BJ (cell line): ENCODE measurements around the gene RALGAPB. TPM values are rescaled to one million over a fixed set of nuclear protein-coding genes. Genes with fewer than 3 reads are reported as not detected.
"Not testable (repeated sequence)": the region's sequence is repeated elsewhere in the genome, so short reads cannot be mapped to it uniquely, and the experiment has no call there.

Experiments
- CTCF ChIA-PET: fragments of 350-600 bp; formaldehyde crosslinking; extraction: SDS; loops from one replicate; lab custom pipeline; 2021; ENCODE audit warnings: antibody characterized with exemption, inconsistent platforms; lab: Yijun Ruan, JAX
- POLR2A ChIA-PET: fragments of 300-600 bp; sonication (Branson Sonifier 250); formaldehyde crosslinking; extraction: SDS; loops from one replicate; lab custom pipeline; 2021; ENCODE audit warnings: antibody characterized with exemption; lab: Charles Lee
- DNase-seq: peaks from one replicate; pipeline ENCODE4 v3.0.0-alpha.2; 2011; ENCODE audit warnings: low read depth
- H3K27me3 ChIP-seq: 2 replicates; pipeline ENCODE4 v1.6.0; 2011; ENCODE audit warnings: low read length; ENCODE audit not compliant: control insufficient read depth, insufficient read depth
- H3K36me3 ChIP-seq: 2 replicates; pipeline ENCODE4 v1.5.1; 2011; ENCODE audit warnings: low read length; ENCODE audit not compliant: control insufficient read depth, insufficient read depth
- H3K4me3 ChIP-seq: 2 replicates; pipeline ENCODE4 v1.5.1; 2011; ENCODE audit warnings: low read depth, mild to moderate bottlenecking, control low read depth, low read length
- CTCF ChIP-seq: IDR thresholded peaks from 2 replicates; pipeline ENCODE4 v1.5.1; 2011; ENCODE audit warnings: low read depth, mild to moderate bottlenecking, control low read depth, inconsistent platforms, low read length, moderate library complexity; ENCODE audit not compliant: insufficient read depth
- polyA plus RNA-seq: library from polyadenylated mRNA; depleted of rRNA; stranded (reverse); fragments of >200 nt; gene quantifications from 2 replicates; pipeline ENCODE4 v1.2.3, GENCODE V29; 2011

The RALGAPB gene
- polyA plus RNA-seq, 1 experiment: 14.8 TPM

DNA sequence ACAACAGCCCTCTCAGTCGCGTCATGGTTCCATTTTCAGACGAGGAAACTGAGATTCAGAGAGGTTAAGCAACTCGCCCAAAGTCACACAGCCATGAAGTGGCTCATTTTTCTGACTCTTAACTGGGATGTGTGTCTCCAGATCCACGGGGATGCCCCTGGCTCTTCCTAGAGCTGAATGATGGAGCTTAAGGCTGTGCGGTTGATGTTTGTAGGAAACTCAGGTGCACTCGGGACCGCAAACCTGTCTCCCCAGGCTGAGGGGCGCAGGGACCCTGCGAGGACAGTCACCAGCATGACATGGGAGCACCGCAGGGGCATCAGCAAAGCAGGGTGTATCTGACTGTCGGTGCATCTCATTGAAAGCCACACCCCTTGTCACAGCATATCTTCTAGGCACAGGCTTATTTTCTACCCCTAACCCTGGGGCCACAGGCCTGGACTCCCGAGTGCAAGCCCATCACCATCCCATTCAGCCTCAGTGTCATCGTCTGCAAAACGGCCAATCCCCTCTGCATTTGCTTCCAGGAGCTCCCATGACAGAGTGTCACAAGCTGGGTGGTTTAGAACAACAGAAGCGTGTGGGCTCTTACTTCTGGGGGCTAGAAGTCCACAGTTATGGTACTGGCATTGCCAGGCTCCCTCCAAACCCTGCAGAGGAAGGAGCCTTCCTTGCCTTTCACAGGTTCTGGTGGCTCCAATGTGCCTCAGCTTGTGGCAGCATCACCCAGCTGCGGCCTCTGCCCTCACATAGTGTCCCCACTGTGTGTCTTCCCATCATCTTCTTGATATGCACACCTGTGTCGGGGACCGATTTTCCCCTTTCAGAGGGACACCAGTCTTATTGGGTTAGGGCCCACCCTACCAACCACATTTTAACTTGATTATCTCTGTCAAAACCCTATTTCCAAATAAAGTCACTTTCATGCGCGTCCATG lies 119.1 kb downstream of the RALGAPB start:
- no peak for TF ChIP-seq CTCF
- Histone ChIP-seq H3K36me3 (no peaks in the 10 kb centered on the region), H3K27me3 (peaks cover 2% of the 10 kb centered on the region), H3K4me3 (no peak overlapping the region)
- DNase-seq: no peak
- CTCF ChIA-PET: no interaction called here
- POLR2A ChIA-PET: no interaction called here

DNA sequence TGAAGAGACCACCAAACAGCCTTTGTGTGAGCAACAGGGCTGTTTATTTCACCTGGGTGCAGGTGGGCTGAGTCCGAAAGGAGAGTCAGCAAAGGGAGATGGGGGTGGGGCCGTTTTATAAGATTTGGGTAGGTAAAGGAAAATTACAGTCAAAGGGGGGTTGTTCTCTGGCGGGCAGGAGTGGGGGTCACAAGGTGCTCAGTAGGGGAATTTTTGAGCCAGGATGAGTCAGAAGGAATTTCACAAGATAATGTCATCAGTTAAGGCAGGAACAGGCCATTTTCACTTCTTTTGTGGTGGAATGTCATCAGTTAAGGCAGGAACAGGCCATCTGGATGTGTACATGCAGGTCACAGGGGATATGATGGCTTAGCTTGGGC lies 119.8 kb downstream of the RALGAPB start:
- DNase-seq, H3K27me3 ChIP-seq, POLR2A ChIA-PET: not testable (repeated sequence)

GRCh38 chr20:38594281-38594680 lies 121.6 kb downstream of the RALGAPB start:
- POLR2A ChIA-PET, H3K27me3 ChIP-seq, DNase-seq, H3K4me3 ChIP-seq, H3K36me3 ChIP-seq, CTCF ChIA-PET: not testable (repeated sequence)

More for the DNA sequence above, 119.8 kb downstream of the RALGAPB start:
- H3K4me3 ChIP-seq, CTCF ChIA-PET, H3K36me3 ChIP-seq: not testable (repeated sequence)

DNA sequence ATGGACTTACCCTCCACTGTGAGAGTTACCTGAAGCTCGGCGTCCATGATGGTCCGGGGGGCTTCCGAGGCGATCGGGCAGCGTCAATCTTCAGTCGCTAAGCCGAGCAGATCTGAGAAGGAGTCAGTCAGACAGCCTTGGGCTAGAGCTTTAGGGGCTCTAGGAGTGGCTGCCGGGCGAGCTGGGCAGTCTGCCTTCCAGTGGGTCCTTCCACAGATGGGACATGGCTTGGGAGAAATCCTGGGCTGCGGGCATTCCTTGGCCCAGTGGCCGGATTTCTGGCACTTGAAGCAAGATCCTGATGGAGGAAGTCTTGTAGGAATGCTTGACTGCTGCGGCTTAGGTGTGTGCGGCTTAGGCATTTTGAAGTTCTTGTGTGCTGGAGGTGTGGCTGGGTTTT lies 123.2 kb downstream of the RALGAPB start:
- POLR2A ChIA-PET, DNase-seq, CTCF ChIA-PET: not testable (repeated sequence)

DNA sequence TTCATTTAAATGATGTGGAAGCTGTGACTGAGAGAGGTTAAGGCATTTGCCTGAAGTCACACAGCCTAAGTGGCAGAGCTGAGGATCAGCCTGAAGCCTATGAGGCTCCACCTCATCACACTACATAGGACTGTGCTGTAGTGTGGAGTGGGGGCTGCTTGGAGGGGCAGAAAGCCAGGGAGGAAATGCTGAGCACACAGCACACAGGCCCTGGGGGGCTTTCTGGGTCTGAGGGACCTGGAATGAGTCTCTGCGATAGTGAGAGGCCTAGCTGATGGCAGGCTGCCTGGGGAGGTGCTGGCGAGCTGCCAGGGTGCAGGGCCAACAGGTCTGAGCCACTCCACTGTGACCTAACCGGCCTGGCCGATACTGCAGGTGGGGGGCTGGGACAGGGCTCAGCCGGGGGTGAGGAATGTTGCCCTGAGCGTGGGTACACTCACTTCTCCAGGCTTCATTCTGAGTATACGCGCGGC lies 126.8 kb downstream of the RALGAPB start:
- CTCF ChIA-PET: no interaction called here
- no peak for DNase-seq
- H3K27me3 ChIP-seq: peaks cover 18% of the 10 kb centered on the region
- TF ChIP-seq CTCF: no peak
- no peak overlapping the region for H3K4me3 ChIP-seq
- POLR2A ChIA-PET: no interaction called here
- no peaks in the 10 kb centered on the region for H3K36me3 ChIP-seq

More for the DNA sequence above, 123.2 kb downstream of the RALGAPB start:
- H3K27me3 ChIP-seq, H3K36me3 ChIP-seq, H3K4me3 ChIP-seq: not testable (repeated sequence)

DNA sequence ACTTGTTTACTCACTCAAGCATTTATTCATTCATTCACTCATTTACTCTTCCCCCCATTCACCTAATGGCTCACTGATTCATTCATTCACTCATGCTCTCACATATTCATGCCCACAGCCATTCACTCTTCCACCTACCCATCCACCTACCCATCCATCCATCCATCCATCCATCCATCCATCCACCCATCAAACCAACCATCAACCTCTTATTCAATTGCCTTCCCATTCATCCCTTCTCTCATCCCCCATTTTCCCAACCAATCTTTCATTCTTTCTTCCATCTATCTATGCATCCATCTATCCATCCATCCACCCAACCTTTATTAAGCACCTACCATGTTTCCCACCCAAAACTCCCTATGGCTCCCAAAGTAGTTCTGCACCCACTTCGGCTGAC lies 127.4 kb downstream of the RALGAPB start:
- Histone ChIP-seq H3K27me3 (peaks cover 18% of the 10 kb centered on the region), H3K4me3 (no peak overlapping the region), H3K36me3 (no peaks in the 10 kb centered on the region)
- POLR2A ChIA-PET: no interaction called here
- CTCF ChIA-PET: no interaction called here
- TF ChIP-seq CTCF: no peak
- no peak for DNase-seq
